GF-D8 (cell line): Measurements from ENCODE around the gene RERE.
"Not testable (repeated sequence)": the region's sequence is repeated elsewhere in the genome, so short reads cannot be mapped to it uniquely, and the experiment has no call there.

Experiments
- DNase-seq: peaks from one replicate; lab custom pipeline; 2025; lab: John Stamatoyannopoulos, UW

The RERE gene

GRCh38 chr1:8841395-8841794 is 24.0 kb upstream of the RERE start:
- no peak for DNase-seq

- DNase-seq = no peak
These were observed 22.6 kb upstream of the RERE start for GRCh38 chr1:8839990-8840389.

GRCh38 chr1:8835941-8836643 is 18.7 kb upstream of the RERE start:
- no peak for DNase-seq

GRCh38 chr1:8831340-8831739 is 13.9 kb upstream of the RERE start:
- no peak for DNase-seq

- not testable (repeated sequence) for DNase-seq
These were observed 13.3 kb upstream of the RERE start for GRCh38 chr1:8830732-8831131.

GRCh38 chr1:8825985-8826481 is 8.6 kb upstream of the RERE start:
- DNase-seq = no peak

- DNase-seq = no peak
These were observed 5.8 kb upstream of the RERE start for GRCh38 chr1:8823295-8823664.

GRCh38 chr1:8822373-8823294 is 5.2 kb upstream of the RERE start:
- DNase-seq = no peak

- no peak for DNase-seq
These were observed 3.6 kb upstream of the RERE start for GRCh38 chr1:8821084-8821483.

- DNase-seq = not testable (repeated sequence)
These were observed 1.3 kb upstream of the RERE start for GRCh38 chr1:8818789-8819188.

- no peak for DNase-seq
These were observed 910 bp upstream of the RERE start for GRCh38 chr1:8818325-8818775.

- peak; percentile 7 for DNase-seq
These were observed 519 bp downstream of the RERE start for GRCh38 chr1:8816831-8817411.

- no peak for DNase-seq
These were observed 1.2 kb downstream of the RERE start for GRCh38 chr1:8816264-8816663.

GRCh38 chr1:8815582-8816151 is 1.8 kb downstream of the RERE start:
- no peak for DNase-seq

GRCh38 chr1:8814865-8815264 is 2.6 kb downstream of the RERE start:
- DNase-seq = no peak

- no peak for DNase-seq
These were observed 3.4 kb downstream of the RERE start for GRCh38 chr1:8813991-8814390.

GRCh38 chr1:8813016-8813763 is 4.2 kb downstream of the RERE start:
- DNase-seq = no peak

- no peak for DNase-seq
These were observed 5.4 kb downstream of the RERE start for GRCh38 chr1:8812081-8812480.

GRCh38 chr1:8810987-8811386 is 6.5 kb downstream of the RERE start:
- DNase-seq = no peak

- DNase-seq = no peak
These were observed 8.1 kb downstream of the RERE start for GRCh38 chr1:8809342-8809736.

GRCh38 chr1:8807004-8807403 is 10.4 kb downstream of the RERE start:
- DNase-seq = no peak

- no peak for DNase-seq
These were observed 17.0 kb downstream of the RERE start for GRCh38 chr1:8800416-8800815.
